Bronchial epithelial cell (primary cell): Measurements from ENCODE around the gene ACSM5. TPM values are rescaled to one million over a fixed set of nuclear protein-coding genes. Genes with fewer than 3 reads are reported as not detected.

ENCODE experiments used
- DNase-seq: peaks from one replicate; pipeline ENCODE4 v3.0.0-alpha.2; 2010; ENCODE audit warnings: low read depth
- FAIRE-seq: peaks from 2 replicates; lab custom pipeline; 2011; peaks lifted over from hg19 to GRCh38; lab: Jason Lieb, UNC
- H3K27me3 ChIP-seq: 2 replicates; pipeline ENCODE4 v1.5.1; 2011; ENCODE audit warnings: low read length; ENCODE audit not compliant: control insufficient read depth, insufficient read depth
- H3K36me3 ChIP-seq: 2 replicates; pipeline ENCODE4 v1.5.1; 2011; ENCODE audit warnings: low read length; ENCODE audit not compliant: control insufficient read depth, insufficient read depth
- H3K4me3 ChIP-seq: 2 replicates; pipeline ENCODE4 v1.5.1; 2011; ENCODE audit warnings: mild to moderate bottlenecking, low read depth, low read length, control low read depth
- total RNA-seq: library from RNA; depleted of rRNA; stranded (reverse); fragments of >200 nt; gene quantifications from 2 replicates; pipeline ENCODE4 v1.2.1, GENCODE V29; 2014
- TF ChIP-seq, protein P1 (sequence below): IDR thresholded peaks from 2 replicates; pipeline ENCODE4 v1.5.1; 2011; ENCODE audit warnings: mild to moderate bottlenecking, moderate library complexity, low read length, control low read depth, inconsistent platforms; ENCODE audit not compliant: insufficient read depth, severe bottlenecking

ACSM5 gene, protein sequence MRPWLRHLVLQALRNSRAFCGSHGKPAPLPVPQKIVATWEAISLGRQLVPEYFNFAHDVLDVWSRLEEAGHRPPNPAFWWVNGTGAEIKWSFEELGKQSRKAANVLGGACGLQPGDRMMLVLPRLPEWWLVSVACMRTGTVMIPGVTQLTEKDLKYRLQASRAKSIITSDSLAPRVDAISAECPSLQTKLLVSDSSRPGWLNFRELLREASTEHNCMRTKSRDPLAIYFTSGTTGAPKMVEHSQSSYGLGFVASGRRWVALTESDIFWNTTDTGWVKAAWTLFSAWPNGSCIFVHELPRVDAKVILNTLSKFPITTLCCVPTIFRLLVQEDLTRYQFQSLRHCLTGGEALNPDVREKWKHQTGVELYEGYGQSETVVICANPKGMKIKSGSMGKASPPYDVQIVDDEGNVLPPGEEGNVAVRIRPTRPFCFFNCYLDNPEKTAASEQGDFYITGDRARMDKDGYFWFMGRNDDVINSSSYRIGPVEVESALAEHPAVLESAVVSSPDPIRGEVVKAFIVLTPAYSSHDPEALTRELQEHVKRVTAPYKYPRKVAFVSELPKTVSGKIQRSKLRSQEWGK
- not detected in 2 replicates for total RNA-seq

DNA sequence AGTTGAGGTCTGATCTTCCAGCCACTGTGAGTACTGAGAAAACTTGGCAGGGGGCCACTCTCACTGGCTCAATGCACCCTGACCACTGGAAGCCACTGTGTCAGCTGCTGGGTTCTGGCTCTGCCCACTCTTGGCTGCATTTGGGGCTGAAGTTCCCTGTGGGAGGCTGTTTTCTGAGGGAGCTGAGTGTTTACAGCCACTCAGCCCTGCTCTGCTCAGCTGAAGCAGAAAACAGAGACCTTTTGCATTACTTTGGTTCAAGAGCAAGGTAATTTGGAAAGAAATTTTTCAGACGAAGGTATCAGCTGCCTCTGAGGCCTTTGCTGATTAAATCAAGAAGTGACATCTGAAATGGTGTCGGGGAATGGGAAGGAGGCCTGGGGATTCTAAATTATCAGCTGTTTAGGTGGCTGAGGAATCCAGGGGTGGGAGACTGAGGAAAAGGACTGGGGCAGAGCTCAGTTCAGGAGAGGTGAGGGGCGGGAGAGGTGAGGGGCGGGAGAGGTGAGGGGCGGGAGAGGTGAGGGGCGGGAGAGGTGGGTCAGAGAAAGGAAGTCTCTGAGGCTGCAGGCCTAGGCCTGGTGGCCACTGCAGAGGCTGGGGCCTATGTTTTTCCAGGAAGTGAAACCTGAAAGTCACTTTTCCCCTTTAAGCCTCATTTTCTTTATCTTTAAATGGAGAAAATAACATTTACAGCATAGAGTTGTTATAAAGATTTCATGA, at the start of gene ACSM5:
Gene ACSM5, plus strand, starts transcription at position 137 of the 723 bp plus-strand sequence. CDS start 1,951 bp downstream, outside the sequence.
- Histone ChIP-seq H3K4me3 (no peak within 1 kb of the TSS), H3K27me3 (no peaks in the 10 kb centered on the region), H3K36me3 (no peaks in the 10 kb centered on the region)
- TF ChIP-seq, protein P1, sequence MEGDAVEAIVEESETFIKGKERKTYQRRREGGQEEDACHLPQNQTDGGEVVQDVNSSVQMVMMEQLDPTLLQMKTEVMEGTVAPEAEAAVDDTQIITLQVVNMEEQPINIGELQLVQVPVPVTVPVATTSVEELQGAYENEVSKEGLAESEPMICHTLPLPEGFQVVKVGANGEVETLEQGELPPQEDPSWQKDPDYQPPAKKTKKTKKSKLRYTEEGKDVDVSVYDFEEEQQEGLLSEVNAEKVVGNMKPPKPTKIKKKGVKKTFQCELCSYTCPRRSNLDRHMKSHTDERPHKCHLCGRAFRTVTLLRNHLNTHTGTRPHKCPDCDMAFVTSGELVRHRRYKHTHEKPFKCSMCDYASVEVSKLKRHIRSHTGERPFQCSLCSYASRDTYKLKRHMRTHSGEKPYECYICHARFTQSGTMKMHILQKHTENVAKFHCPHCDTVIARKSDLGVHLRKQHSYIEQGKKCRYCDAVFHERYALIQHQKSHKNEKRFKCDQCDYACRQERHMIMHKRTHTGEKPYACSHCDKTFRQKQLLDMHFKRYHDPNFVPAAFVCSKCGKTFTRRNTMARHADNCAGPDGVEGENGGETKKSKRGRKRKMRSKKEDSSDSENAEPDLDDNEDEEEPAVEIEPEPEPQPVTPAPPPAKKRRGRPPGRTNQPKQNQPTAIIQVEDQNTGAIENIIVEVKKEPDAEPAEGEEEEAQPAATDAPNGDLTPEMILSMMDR = no peak
- FAIRE-seq (no peak), DNase-seq (no peak)

DNA sequence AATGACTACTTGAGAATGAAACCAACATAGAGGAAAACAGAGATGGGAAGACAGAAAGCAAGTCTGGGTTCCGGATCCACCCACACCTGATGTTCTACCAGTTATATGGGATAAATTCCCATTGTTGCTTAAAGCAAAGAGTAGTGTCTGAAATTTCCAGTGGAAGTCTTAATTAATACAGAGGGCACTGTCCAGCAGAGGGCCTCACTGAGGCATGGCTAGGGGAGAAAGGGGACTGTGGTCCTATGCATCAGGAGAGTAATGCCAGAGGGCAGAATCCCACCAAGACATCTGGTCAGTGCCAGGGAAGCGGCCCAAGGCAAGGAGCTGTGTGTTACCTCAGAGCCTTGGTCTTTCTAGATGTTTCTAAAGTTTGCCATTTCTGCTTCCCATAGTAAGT, 49.3 kb upstream of the ACSM5 start:
- H3K4me3 ChIP-seq = no peak overlapping the region
- TF ChIP-seq, protein P1 = no peak
- H3K36me3 ChIP-seq = no peaks in the 10 kb centered on the region
- H3K27me3 ChIP-seq = no peaks in the 10 kb centered on the region
- DNase-seq (no peak), FAIRE-seq (no peak)

DNA sequence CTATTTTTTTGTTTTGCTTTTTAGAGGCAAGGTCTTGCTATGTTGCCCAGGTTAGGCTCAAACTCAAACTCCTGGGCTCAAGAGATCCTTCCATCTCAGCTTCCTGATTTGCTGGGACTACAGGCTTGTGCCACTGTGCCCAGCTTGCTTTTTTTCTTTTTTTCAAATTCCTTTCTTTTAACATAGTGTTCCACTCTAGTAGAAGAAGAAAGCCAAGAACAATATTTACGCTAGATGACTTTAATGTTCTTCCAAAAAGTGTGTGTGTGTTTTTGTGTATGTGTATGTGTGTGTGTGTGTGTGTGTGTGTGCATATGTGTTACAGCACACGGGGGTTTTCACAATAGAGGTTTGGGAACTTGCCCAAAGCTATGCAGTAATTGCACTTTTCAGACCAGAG, 46.1 kb upstream of the ACSM5 start:
- FAIRE-seq = no peak

DNA sequence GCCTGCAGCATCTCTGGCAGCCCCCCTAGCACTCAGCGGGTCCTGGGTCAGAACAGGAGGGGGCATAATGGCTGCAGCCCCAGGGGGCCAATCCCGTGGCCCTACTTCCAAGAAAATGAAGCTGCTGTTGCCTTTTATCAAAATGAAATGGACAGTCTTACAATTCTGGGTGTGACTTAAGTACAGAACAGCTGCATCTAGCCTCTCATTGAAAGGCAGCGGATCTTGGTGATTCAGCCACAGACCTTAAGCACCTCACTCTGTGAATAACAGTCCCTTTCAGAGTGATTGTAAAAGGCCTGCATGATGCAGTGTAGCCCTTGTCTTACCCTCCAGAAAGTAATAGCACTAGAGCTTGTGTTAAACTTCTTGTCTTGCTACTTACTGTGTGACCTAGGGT, 45.3 kb upstream of the ACSM5 start:
- FAIRE-seq = no peak
- Histone ChIP-seq H3K4me3 (no peak overlapping the region), H3K27me3 (no peaks in the 10 kb centered on the region), H3K36me3 (no peaks in the 10 kb centered on the region)
- TF ChIP-seq, protein P1 = no peak
- no peak for DNase-seq

More for the DNA sequence above, 46.1 kb upstream of the ACSM5 start:
- Histone ChIP-seq H3K36me3 (no peaks in the 10 kb centered on the region), H3K4me3 (no peak overlapping the region), H3K27me3 (no peaks in the 10 kb centered on the region)
- TF ChIP-seq, protein P1 = no peak
- no peak for DNase-seq

DNA sequence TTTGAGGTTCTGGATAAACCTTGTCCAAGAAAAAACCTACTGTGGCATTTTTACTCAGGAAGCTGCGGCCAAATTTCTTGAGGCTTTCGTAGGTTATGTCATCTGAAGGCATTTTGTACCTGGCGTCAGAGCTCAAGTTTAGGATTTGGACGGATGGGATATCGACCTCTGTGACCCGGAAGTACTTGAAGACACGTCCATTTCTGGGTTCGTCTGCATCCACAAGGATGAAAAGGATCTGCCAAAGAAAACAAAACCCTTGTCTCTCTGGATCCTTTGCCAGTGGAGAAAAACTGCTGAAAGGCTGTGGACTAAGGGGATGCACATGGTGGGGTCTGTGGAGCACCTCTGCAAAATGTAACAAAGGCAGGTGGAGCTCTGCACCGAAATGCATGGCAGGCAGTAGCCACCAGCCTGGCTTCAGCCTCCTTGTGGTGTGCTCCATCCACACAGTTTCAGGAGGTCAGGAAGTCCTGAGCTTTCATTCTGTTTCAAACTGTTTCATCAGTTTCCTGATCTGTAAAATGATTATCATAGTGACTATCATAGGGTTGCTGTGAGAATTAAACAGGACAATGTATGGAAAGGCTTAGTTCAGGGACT, 39.8 kb upstream of the ACSM5 start:
- Histone ChIP-seq H3K27me3 (no peaks in the 10 kb centered on the region), H3K36me3 (no peaks in the 10 kb centered on the region), H3K4me3 (no peak overlapping the region)
- FAIRE-seq = no peak
- TF ChIP-seq, protein P1 = no peak
- DNase-seq = no peak
